HepG2 (cell line): ENCODE results near the gene ZSCAN2. TPM values are rescaled to one million over a fixed set of nuclear protein-coding genes. Genes with fewer than 3 reads are reported as not detected.

ENCODE experiments used
- AHR ChIP-seq: IDR thresholded peaks from 2 replicates; pipeline ENCODE4 v1.6.1; 2018; ENCODE audit warnings: missing genetic modification reagents, missing compliant biosample characterization
- BCL6 ChIP-seq: IDR thresholded peaks from 2 replicates; pipeline ENCODE4 v1.6.1; 2016; ENCODE audit warnings: missing genetic modification reagents, missing compliant biosample characterization
- HIC2 ChIP-seq: sonication (generic); formaldehyde crosslinking; IDR thresholded peaks from 2 replicates; pipeline ENCODE4 v1.9.0; 2022; ENCODE audit warnings: low read depth, missing genetic modification reagents
- HMGXB4 ChIP-seq, 2 experiments: sonication (generic) in 1 of 2; formaldehyde crosslinking in 1 of 2; IDR thresholded peaks; 2 replicates each; pipeline versions ENCODE4 v1.4.0 to v1.6.1; 2018 to 2020; ENCODE audit warnings: missing genetic modification reagents in 2 of 2, borderline replicate concordance in 1 of 2, low read depth in 1 of 2, mild to moderate bottlenecking in 1 of 2, missing biosample characterization in 1 of 2
- HOXA3 ChIP-seq: sonication (generic); formaldehyde crosslinking; IDR thresholded peaks from 2 replicates; pipeline ENCODE4 v1.5.0; 2020; ENCODE audit warnings: missing genetic modification reagents
- PHF21A ChIP-seq: sonication (generic); formaldehyde crosslinking; IDR thresholded peaks from 2 replicates; pipeline ENCODE4 v1.5.0; 2020; ENCODE audit warnings: mild to moderate bottlenecking, missing genetic modification reagents
- RFX1 ChIP-seq: fragments of 450-650 bp; IDR thresholded peaks from 2 replicates; pipeline ENCODE4 v1.6.1; 2017
- TCF12 ChIP-seq, 2 experiments: fragments of 450-650 bp in 1 of 2; sonication (generic) in 1 of 2; formaldehyde crosslinking in 1 of 2; IDR thresholded peaks; 2 replicates each; pipeline versions ENCODE4 v1.6.1 to v1.8.0; 2017 to 2022; ENCODE audit warnings: antibody characterized with exemption in 1 of 2, mild to moderate bottlenecking in 1 of 2, missing genetic modification reagents in 1 of 2, moderate library complexity in 1 of 2
- ZBTB7B ChIP-seq: sonication (generic); formaldehyde crosslinking; IDR thresholded peaks from 2 replicates; pipeline ENCODE4 v1.4.0; 2020; ENCODE audit warnings: missing genetic modification reagents
- ZNF282 ChIP-seq: fragments of 450-650 bp; IDR thresholded peaks from 2 replicates; pipeline ENCODE4 v1.6.1; 2018; ENCODE audit not compliant: partially characterized antibody
- ZNF530 ChIP-seq: sonication (generic); formaldehyde crosslinking; IDR thresholded peaks from 2 replicates; pipeline ENCODE4 v1.5.0; 2020; ENCODE audit warnings: low read depth, mild to moderate bottlenecking, missing genetic modification reagents
- ZNF790 ChIP-seq: sonication (generic); formaldehyde crosslinking; IDR thresholded peaks from 2 replicates; pipeline ENCODE4 v1.8.0; 2022; ENCODE audit warnings: missing genetic modification reagents, mild to moderate bottlenecking, borderline replicate concordance
- polyA plus RNA-seq, 8 experiments: library from polyadenylated mRNA; depleted of rRNA in 3 of 8; stranded (reverse) in 7 of 8; unstranded in 1 of 8; fragments of >200 nt; fragmentation: Illumina TruSeq in 4 of 8; extraction: Trizol in 4 of 8; gene quantifications; 2 replicates each; pipeline versions ENCODE4 v1.2.1 to v1.2.3, GENCODE V29; 2011 to 2016; ENCODE audit warnings: low read depth in 4 of 8, missing spikeins in 1 of 8, mixed read lengths in 1 of 8; ENCODE audit not compliant: insufficient read depth in 1 of 8
- total RNA-seq, 5 experiments: library from RNA; depleted of rRNA; stranded (reverse); fragments of >200 nt; fragmentation: Illumina TruSeq; extraction: Trizol; gene quantifications; 2 replicates each; pipeline ENCODE4 v1.2.3, GENCODE V29; 2016; ENCODE audit warnings: low read depth in 1 of 5
- TF ChIP-seq, protein P1 (sequence below): IDR thresholded peaks from 2 replicates; pipeline ENCODE4 v1.6.1; 2012; ENCODE audit warnings: low read depth, low read length, improper control_type of control experiment

The ZSCAN2 gene
- total and polyA plus RNA-seq, 2 of the 13 experiments (the other 11 are each of a cell fraction or from before 2014, with no cell fraction given), result 11.4 to 21.5 TPM

- no peak for TF ChIP-seq ZNF530 (CRISPR knock-in tag)
- TF ChIP-seq HMGXB4 (CRISPR knock-in tag; IDR thresholded peaks at IDR 0.05; ENCODE audit: borderline replicate concordance in 1 of 2, low read depth in 1 of 2), result peak; percentile 26 to 28; a peak in 1 of 4 replicates
- no peak for TF ChIP-seq TCF12 (IDR thresholded peaks at IDR 0.05)
- no peak for TF ChIP-seq TCF12 (CRISPR knock-in tag; IDR thresholded peaks at IDR 0.05)
- TF ChIP-seq PHF21A (CRISPR knock-in tag), result 0 out of 2 replicates have a peak, but pooled peaks have one; percentile 3
- peak; percentile 55; the same call in 1 of the 2 replicates for TF ChIP-seq ZBTB7B (CRISPR knock-in tag)
- TF ChIP-seq, protein P1, sequence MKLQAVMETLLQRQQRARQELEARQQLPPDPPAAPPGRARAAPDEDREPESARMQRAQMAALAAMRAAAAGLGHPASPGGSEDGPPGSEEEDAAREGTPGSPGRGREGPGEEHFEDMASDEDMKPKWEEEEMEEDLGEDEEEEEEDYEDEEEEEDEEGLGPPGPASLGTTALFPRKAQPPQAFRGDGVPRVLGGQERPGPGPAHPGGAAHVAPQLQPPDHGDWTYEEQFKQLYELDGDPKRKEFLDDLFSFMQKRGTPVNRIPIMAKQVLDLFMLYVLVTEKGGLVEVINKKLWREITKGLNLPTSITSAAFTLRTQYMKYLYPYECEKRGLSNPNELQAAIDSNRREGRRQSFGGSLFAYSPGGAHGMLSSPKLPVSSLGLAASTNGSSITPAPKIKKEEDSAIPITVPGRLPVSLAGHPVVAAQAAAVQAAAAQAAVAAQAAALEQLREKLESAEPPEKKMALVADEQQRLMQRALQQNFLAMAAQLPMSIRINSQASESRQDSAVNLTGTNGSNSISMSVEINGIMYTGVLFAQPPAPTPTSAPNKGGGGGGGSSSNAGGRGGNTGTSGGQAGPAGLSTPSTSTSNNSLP, result no peak
- TF ChIP-seq AHR (CRISPR knock-in tag), result no peak
- TF ChIP-seq RFX1, result no peak
- no peak; the same call in 1 of the 2 replicates for TF ChIP-seq HOXA3 (CRISPR knock-in tag)
- no peak for TF ChIP-seq BCL6 (CRISPR knock-in tag)
- TF ChIP-seq HIC2, result peak; percentile 85
- no peak for TF ChIP-seq ZNF282
- TF ChIP-seq ZNF790 (CRISPR knock-in tag), result no peak
- TF ChIP-seq, all 625 proteins: peak for 21
Measured at GRCh38 chr15:84654689-84655453, 54.1 kb downstream of the ZSCAN2 start (continued).
